ENCODE results near the gene RGS7. TPM values are rescaled to one million over a fixed set of nuclear protein-coding genes. Genes with fewer than 3 reads are reported as not detected.

Gene RGS7
- total RNA-seq, 1 experiment from 2014 or later = 1.5 TPM

DNA sequence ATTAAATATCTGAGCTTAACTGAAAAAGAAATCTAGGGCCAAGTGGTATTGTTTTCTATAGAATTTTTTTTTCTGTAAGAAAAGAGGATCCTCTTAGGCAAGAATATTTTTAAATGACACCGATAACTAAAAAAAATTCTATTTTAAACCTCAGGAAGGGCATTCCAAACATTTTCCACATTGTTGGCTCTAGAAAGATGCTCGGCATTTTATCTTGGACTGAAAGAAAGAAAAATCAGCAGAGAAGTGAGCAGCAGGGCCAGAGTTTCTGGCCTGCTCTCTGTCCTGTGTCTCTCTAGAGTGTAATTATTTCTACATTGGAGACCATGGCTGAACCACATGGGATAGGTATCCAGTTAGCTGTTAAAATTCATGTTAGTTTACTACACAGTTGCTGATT lies 552.5 kb downstream of the RGS7 start:
- Histone ChIP-seq H2BK120ac (ENCODE audit: low read depth, low read length, poor library complexity, severe bottlenecking) (no peak overlapping the region), H2AFZ (ENCODE audit: low read length) (no peak overlapping the region), H2AK5ac (ENCODE audit: insufficient read length, low read length) (no peak overlapping the region), H4K20me1 (ENCODE audit: control insufficient read depth, insufficient read depth, insufficient read length) (no peaks in the 10 kb centered on the region), H3K4me2 (ENCODE audit: insufficient read depth, insufficient read length, low read length) (no peak overlapping the region), H4K91ac (ENCODE audit: insufficient read length, low read depth, low read length) (no peak overlapping the region), H3K18ac (ENCODE audit: insufficient read length, low read depth, low read length) (no peak overlapping the region), H3K56ac (ENCODE audit: insufficient read length, low read depth, low read length) (no peak overlapping the region), H3K23ac (ENCODE audit: insufficient read length, low read depth, low read length) (no peak overlapping the region), H3K27me3 (ENCODE audit: insufficient read depth, low read length) (no peaks in the 10 kb centered on the region), H2BK5ac (ENCODE audit: insufficient read length, low read length) (no peak overlapping the region), H3T11ph (ENCODE audit: low read length) (no peak overlapping the region), H3K9ac (ENCODE audit: extremely low read depth, insufficient read length, low read length) (no peak overlapping the region), H2BK12ac (ENCODE audit: insufficient read length, low read depth, low read length) (no peak overlapping the region), H3K9me3 (ENCODE audit: control insufficient read depth, low read depth, low read length) (no peaks in the 10 kb centered on the region), H4K5ac (ENCODE audit: insufficient read length, low read depth, low read length) (no peak overlapping the region), H4K8ac (replicated peaks; ENCODE audit: insufficient read length, low read depth, low read length) (no peak overlapping the region), H3K23me2 (ENCODE audit: insufficient read length, low read depth, low read length, poor library complexity, severe bottlenecking) (no peaks in the 10 kb centered on the region), H3K79me1 (ENCODE audit: insufficient read depth, low read depth, low read length, poor library complexity, severe bottlenecking) (no peaks in the 10 kb centered on the region), H3K4me1 (ENCODE audit: insufficient read depth, low read length) (no peaks in the 10 kb centered on the region), H2BK20ac (ENCODE audit: low read depth, low read length, poor library complexity, severe bottlenecking) (no peak overlapping the region), H3K27ac (ENCODE audit: insufficient read length, low read depth, low read length) (no peak overlapping the region), H3K4ac (ENCODE audit: low read depth, low read length) (no peak overlapping the region), H3K79me2 (ENCODE audit: insufficient read depth, low read length) (no peaks in the 10 kb centered on the region), H2BK15ac (ENCODE audit: low read depth, low read length) (no peak overlapping the region), H3K14ac (ENCODE audit: insufficient read depth, low read length) (no peak overlapping the region)
- Mint-ChIP-seq H3K27ac (no peak overlapping the region), H3K4me3 (no peak overlapping the region), H3K9me3 (no peaks in the 10 kb centered on the region), H3K36me3 (ENCODE audit: insufficient read depth in 1 of 3, low read depth in 3 of 3) (no peaks in the 10 kb centered on the region), H3K27me3 (ENCODE audit: low read depth) (no peaks in the 10 kb centered on the region), H3K4me1 (no peaks in the 10 kb centered on the region)
- TF ChIP-seq CTCF (conservative IDR thresholded peaks at IDR 0.05) = no peak
- WGBS (ENCODE audit: extremely low coverage, insufficient read length, low lambda C conversion rate) = no CpG with 5 or more reads among the region's 2 CpGs
- DNase-seq = no peak
